SK-N-SH (cell line): Measurements from ENCODE around the gene PHF3. TPM values are rescaled to one million over a fixed set of nuclear protein-coding genes. Genes with fewer than 3 reads are reported as not detected.

Experiments
- ELF1 ChIP-seq: IDR thresholded peaks from 2 replicates; pipeline ENCODE4 v1.4.0; 2012
- FOXJ3 ChIP-seq: sonication (generic); formaldehyde crosslinking; IDR thresholded peaks from 2 replicates; pipeline ENCODE4 v1.5.1; 2020; ENCODE audit warnings: mild to moderate bottlenecking, missing genetic modification reagents
- GABPA ChIP-seq: IDR thresholded peaks from 2 replicates; pipeline ENCODE4 v1.4.0; 2012; ENCODE audit warnings: low read depth, mild to moderate bottlenecking
- IRF3 ChIP-seq: fragments of 150-350 bp; IDR thresholded peaks from 2 replicates; pipeline ENCODE4 v1.6.1; 2016; ENCODE audit warnings: mild to moderate bottlenecking, low read depth, low read length
- MEF2A ChIP-seq: IDR thresholded peaks from 2 replicates; pipeline ENCODE4 v1.4.0; 2012; ENCODE audit warnings: low read depth, borderline replicate concordance
- MXI1 ChIP-seq: IDR thresholded peaks from 2 replicates; pipeline ENCODE4 v1.6.1; 2012; ENCODE audit warnings: mild to moderate bottlenecking, low read depth, low read length, improper control_type of control experiment
- NFIC ChIP-seq: IDR thresholded peaks from 2 replicates; pipeline ENCODE4 v1.4.0; 2012; ENCODE audit warnings: borderline replicate concordance
- PBX3 ChIP-seq: IDR thresholded peaks from 2 replicates; pipeline ENCODE4; 2012
- POLR2AphosphoS5 ChIP-seq: IDR thresholded peaks from 2 replicates; pipeline ENCODE4 v1.6.1; 2012; ENCODE audit warnings: low read depth, low read length
- RCOR1 ChIP-seq: fragments of 150-350 bp; IDR thresholded peaks from 2 replicates; pipeline ENCODE4 v1.6.1; 2017; ENCODE audit warnings: antibody characterized with exemption, low read length
- RFX5 ChIP-seq: IDR thresholded peaks from 2 replicates; pipeline ENCODE4 v1.6.1; 2012; ENCODE audit warnings: mild to moderate bottlenecking, improper control_type of control experiment, low read length
- SIN3A ChIP-seq: IDR thresholded peaks from 2 replicates; pipeline ENCODE4 v1.6.1; 2012; ENCODE audit warnings: low read depth, mild to moderate bottlenecking, low read length, moderate library complexity, borderline replicate concordance
- TEAD4 ChIP-seq: IDR thresholded peaks from 2 replicates; pipeline ENCODE4 v1.4.0; 2012; ENCODE audit warnings: mild to moderate bottlenecking, borderline replicate concordance; ENCODE audit not compliant: insufficient read depth
- USF1 ChIP-seq: IDR thresholded peaks from 2 replicates; pipeline ENCODE4 v1.4.0; 2012; ENCODE audit warnings: low read depth, borderline replicate concordance
- USF2 ChIP-seq: fragments of 150-350 bp; IDR thresholded peaks from 2 replicates; pipeline ENCODE4 v1.6.1; 2017; ENCODE audit warnings: antibody characterized with exemption, low read length, low read depth, borderline replicate concordance
- polyA plus RNA-seq, 3 experiments: library from polyadenylated mRNA; depleted of rRNA; stranded (reverse); fragments of >200 nt; gene quantifications; 2 replicates each; pipeline ENCODE4 v1.2.3, GENCODE V29; 2012
- TF ChIP-seq, protein P1 (sequence below): IDR thresholded peaks from 2 replicates; pipeline ENCODE4 v1.4.0; 2012; ENCODE audit warnings: low read depth, borderline replicate concordance

PHF3 gene
- polyA plus RNA-seq, 1 of the 3 experiments (the other 2 are of a cell fraction) = 4.4 TPM

GRCh38 chr6:63598049-63599036 is 37.3 kb upstream of the PHF3 start (continued):
- no peak for TF ChIP-seq RFX5
- no peak for TF ChIP-seq FOXJ3
- TF ChIP-seq ELF1 = no peak
- no peak for TF ChIP-seq MXI1
- no peak for TF ChIP-seq GABPA
- no peak for TF ChIP-seq NFIC
- no peak for TF ChIP-seq TEAD4
- no peak for TF ChIP-seq RCOR1
- TF ChIP-seq, protein P1, sequence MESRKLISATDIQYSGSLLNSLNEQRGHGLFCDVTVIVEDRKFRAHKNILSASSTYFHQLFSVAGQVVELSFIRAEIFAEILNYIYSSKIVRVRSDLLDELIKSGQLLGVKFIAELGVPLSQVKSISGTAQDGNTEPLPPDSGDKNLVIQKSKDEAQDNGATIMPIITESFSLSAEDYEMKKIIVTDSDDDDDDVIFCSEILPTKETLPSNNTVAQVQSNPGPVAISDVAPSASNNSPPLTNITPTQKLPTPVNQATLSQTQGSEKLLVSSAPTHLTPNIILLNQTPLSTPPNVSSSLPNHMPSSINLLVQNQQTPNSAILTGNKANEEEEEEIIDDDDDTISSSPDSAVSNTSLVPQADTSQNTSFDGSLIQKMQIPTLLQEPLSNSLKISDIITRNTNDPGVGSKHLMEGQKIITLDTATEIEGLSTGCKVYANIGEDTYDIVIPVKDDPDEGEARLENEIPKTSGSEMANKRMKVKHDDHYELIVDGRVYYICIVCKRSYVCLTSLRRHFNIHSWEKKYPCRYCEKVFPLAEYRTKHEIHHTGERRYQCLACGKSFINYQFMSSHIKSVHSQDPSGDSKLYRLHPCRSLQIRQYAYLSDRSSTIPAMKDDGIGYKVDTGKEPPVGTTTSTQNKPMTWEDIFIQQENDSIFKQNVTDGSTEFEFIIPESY = no peak
- no peak for TF ChIP-seq POLR2AphosphoS5
- no peak for TF ChIP-seq MEF2A
- TF ChIP-seq USF1 = no peak
- TF ChIP-seq SIN3A = no peak
- TF ChIP-seq USF2 = no peak
- TF ChIP-seq IRF3 = no peak
- TF ChIP-seq PBX3 = no peak
